Erythroblast (primary cell): Measurements from ENCODE around the gene GTPBP10.
"Not testable (repeated sequence)": the region's sequence is repeated elsewhere in the genome, so short reads cannot be mapped to it uniquely, and the experiment has no call there.

Experiments used
- DNase-seq, 2 experiments: peaks; one replicate each; lab custom pipeline; 2025; lab: John Stamatoyannopoulos, UW
- GATA1 ChIP-seq: IDR thresholded peaks from 2 replicates; pipeline ENCODE4 v1.6.1; 2011; ENCODE audit warnings: low read depth, mild to moderate bottlenecking, control low read depth, low read length, moderate library complexity
- POLR2A ChIP-seq: IDR thresholded peaks from 2 replicates; pipeline ENCODE4 v1.6.1; 2011; ENCODE audit warnings: mild to moderate bottlenecking, low read length

The GTPBP10 gene

GRCh38 chr7:90346336-90347125 is at the start of gene GTPBP10:
Gene GTPBP10 (plus strand): TSS chr7:90346716. CDS start chr7:90346742, 26 bp downstream.
- TF ChIP-seq GATA1 (no peak), POLR2A (peak; percentile 97)
- DNase-seq: peak; percentile 97 to 98

- DNase-seq: peak in 1 of 2 experiments; percentile 2
- TF ChIP-seq GATA1 (no peak), POLR2A (no peak)
Measured at GRCh38 chr7:90298145-90299038, 48.1 kb upstream of the GTPBP10 start.

- TF ChIP-seq POLR2A: no peak
- no peak for DNase-seq
Measured at GRCh38 chr7:90303241-90303640, 43.3 kb upstream of the GTPBP10 start.

- DNase-seq: no peak
- TF ChIP-seq GATA1: no peak
- TF ChIP-seq POLR2A: no peak
Measured at GRCh38 chr7:90309872-90310271, 36.6 kb upstream of the GTPBP10 start.

GRCh38 chr7:90311175-90311574 is 35.3 kb upstream of the GTPBP10 start:
- no peak for TF ChIP-seq GATA1
- no peak for TF ChIP-seq POLR2A
- no peak for DNase-seq

GRCh38 chr7:90312745-90313144 is 33.8 kb upstream of the GTPBP10 start:
- peak in 1 of 2 experiments; percentile 4 for DNase-seq

GRCh38 chr7:90313907-90314306 is 32.6 kb upstream of the GTPBP10 start:
- TF ChIP-seq POLR2A (no peak), GATA1 (no peak)
- DNase-seq: no peak

More at GRCh38 chr7:90312745-90313144, 33.8 kb upstream of the GTPBP10 start:
- TF ChIP-seq POLR2A: no peak
- TF ChIP-seq GATA1: no peak

GRCh38 chr7:90320014-90320413 is 26.5 kb upstream of the GTPBP10 start:
- no peak for DNase-seq
- TF ChIP-seq GATA1: no peak
- no peak for TF ChIP-seq POLR2A

- no peak for DNase-seq
- TF ChIP-seq POLR2A (no peak), GATA1 (no peak)
Measured at GRCh38 chr7:90320418-90320800, 26.1 kb upstream of the GTPBP10 start.

- no peak for DNase-seq
- TF ChIP-seq POLR2A (no peak), GATA1 (no peak)
Measured at GRCh38 chr7:90320801-90321494, 25.6 kb upstream of the GTPBP10 start, which contains the start of gene FAM237B. Gene FAM237B (minus strand): TSS chr7:90321304. CDS start chr7:90319748, 1,556 bp downstream.

GRCh38 chr7:90322837-90323236 is 23.7 kb upstream of the GTPBP10 start:
- no peak for DNase-seq
- no peak for TF ChIP-seq GATA1
- no peak for TF ChIP-seq POLR2A

- no peak for TF ChIP-seq POLR2A
- no peak for TF ChIP-seq GATA1
- no peak for DNase-seq
Measured at GRCh38 chr7:90326500-90326899, 20.0 kb upstream of the GTPBP10 start.

GRCh38 chr7:90334193-90334843 is 12.2 kb upstream of the GTPBP10 start:
- no peak for DNase-seq
- TF ChIP-seq GATA1: no peak
- TF ChIP-seq POLR2A: no peak

GRCh38 chr7:90334926-90335325 is 11.6 kb upstream of the GTPBP10 start:
- not testable (repeated sequence) for DNase-seq

GRCh38 chr7:90337106-90337505 is 9.4 kb upstream of the GTPBP10 start:
- TF ChIP-seq POLR2A (no peak), GATA1 (no peak)
- no peak for DNase-seq
